ENCODE data around the gene CD37. TPM values are rescaled to one million over a fixed set of nuclear protein-coding genes. Genes with fewer than 3 reads are reported as not detected.
"Not testable (repeated sequence)": the region's sequence is repeated elsewhere in the genome, so short reads cannot be mapped to it uniquely, and the experiment has no call there.

Gene CD37
- total and polyA plus RNA-seq, 2 donors (not counting 1 experiment from before 2014, with no cell fraction given) = 1,998 to 2,188 TPM

DNA sequence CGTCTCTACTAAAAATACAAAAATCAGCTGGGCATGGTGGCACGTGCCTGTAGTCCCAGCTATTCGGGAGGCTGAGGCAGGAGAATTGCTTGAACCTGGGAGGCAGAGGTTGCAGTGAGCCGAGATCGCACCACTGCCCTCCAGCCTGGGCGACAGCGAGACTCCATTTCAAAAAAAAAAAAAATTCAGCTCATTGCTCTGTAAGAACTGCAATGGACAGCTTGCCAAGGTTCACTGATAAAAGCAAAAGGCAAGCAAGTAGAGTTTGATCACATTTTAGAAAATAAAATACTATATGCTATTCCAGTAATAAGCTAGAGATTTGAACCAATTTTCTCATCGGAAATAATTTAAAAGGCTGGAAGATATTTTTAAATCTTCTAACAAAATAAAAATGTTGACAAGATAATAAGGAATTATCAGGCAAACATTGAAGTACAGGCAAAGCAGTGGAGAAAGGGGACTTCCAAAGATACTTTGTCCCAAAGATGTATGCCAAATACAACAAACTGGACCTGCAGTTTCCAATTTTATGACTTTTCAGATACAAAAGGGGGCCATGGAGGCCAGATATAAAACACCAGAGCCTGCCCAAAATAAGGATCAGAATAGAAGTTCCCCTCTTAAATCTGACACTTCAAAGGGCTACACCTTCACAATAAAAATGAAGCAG lies 39.9 kb upstream of the CD37 start:
- DNase-seq (no peak), ATAC-seq (ENCODE audit: low read depth) (no peak)
- Histone ChIP-seq H3K27me3 (replicated peaks in 1 of 4; ENCODE audit: control extremely low read depth in 1 of 4, control insufficient read depth in 3 of 4, insufficient read depth in 4 of 4, low read length in 3 of 4) (no peaks in the 10 kb centered on the region), H3K9me3 (ENCODE audit: control extremely low read depth in 1 of 3, control insufficient read depth in 2 of 3, insufficient read depth in 1 of 3, low read length in 2 of 3) (peaks cover 0 to 3% (median 0%) of the 10 kb centered on the region in 3 donors), H4K20me1 (ENCODE audit: control insufficient read depth, insufficient read depth, low read length, poor library complexity, severe bottlenecking) (no peaks in the 10 kb centered on the region), H3K79me2 (ENCODE audit: control insufficient read depth, insufficient read depth, low read length) (no peaks in the 10 kb centered on the region), H3K4me3 (ENCODE audit: control extremely low read depth in 1 of 5, extremely low read depth in 1 of 5, insufficient read depth in 1 of 5, low read depth in 2 of 5, low read length in 4 of 5) (no peak overlapping the region), H2AFZ (ENCODE audit: insufficient read depth, low read depth, low read length, poor library complexity, severe bottlenecking) (no peak overlapping the region), H3K4me1 (ENCODE audit: control insufficient read depth in 2 of 2, insufficient read depth in 2 of 2, low read length in 2 of 2) (no peaks in the 10 kb centered on the region), H3K4me2 (replicated peaks; ENCODE audit: low read depth, low read length, poor library complexity, severe bottlenecking) (no peak overlapping the region), H3K9ac (ENCODE audit: low read length) (no peak overlapping the region), H3K36me3 (replicated peaks in 1 of 2; ENCODE audit: control extremely low read depth in 1 of 2, control insufficient read depth in 1 of 2, extremely low read depth in 1 of 2, insufficient read depth in 2 of 2, low read length in 1 of 2) (peaks cover 0 to 3% of the 10 kb centered on the region in 2 experiments), H3K27ac (ENCODE audit: low read length in 2 of 2) (no peak overlapping the region)
- intact Hi-C loops (cut with micrococcal nuclease) = no loop called here
- ChIA-PET POLR2A (no interaction called here), CTCF (interaction anchor here (1.2 kb wide), 1 partner anchor 175 kb away, joined by 3 read pairs; no protein-coding TSS in a partner anchor)
- H3K27me3 Mint-ChIP-seq = no peaks in the 10 kb centered on the region
- no peak overlapping the region for H3K27ac Mint-ChIP-seq
- no peaks in the 10 kb centered on the region for H3K9me3 Mint-ChIP-seq (ENCODE audit: insufficient read depth)
- WGBS (ENCODE audit: insufficient coverage) = 100% methylated on average over 4 of the region's 8 CpGs
- TF ChIP-seq EZH2 (IDR thresholded peaks at IDR 0.05; ENCODE audit: borderline replicate concordance, insufficient read depth, low read depth, low read length, poor library complexity, severe bottlenecking) (no peak), CTCF (IDR thresholded peaks at IDR 0.05) (no peak)
- no peak overlapping the region for H3K4me3 Mint-ChIP-seq
- peaks cover 1% of the 10 kb centered on the region for H3K4me1 Mint-ChIP-seq

DNA sequence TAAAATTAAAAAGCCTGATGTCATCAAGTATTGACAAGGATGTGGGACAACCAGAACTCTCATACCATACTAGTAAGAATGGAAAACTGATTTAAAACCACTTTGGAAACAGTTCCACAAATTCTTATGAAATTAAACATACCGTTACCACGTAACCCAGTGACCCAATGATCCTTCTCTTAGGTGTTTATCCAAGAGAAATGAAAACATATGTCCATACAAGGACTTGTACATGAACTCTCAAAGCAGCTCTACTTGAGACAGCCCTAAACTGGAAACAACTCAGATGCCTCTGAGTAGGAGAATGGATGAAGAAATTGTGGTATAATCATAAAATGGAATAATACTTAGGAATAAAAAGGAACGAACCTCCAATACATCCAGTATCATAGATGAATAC lies 37.8 kb upstream of the CD37 start:
- no peak for TF ChIP-seq EZH2 (IDR thresholded peaks at IDR 0.05; ENCODE audit: borderline replicate concordance, insufficient read depth, low read depth, low read length, poor library complexity, severe bottlenecking)
- no peak for TF ChIP-seq CTCF (IDR thresholded peaks at IDR 0.05)
- Histone ChIP-seq H2AFZ (ENCODE audit: insufficient read depth, low read depth, low read length, poor library complexity, severe bottlenecking) (no peak overlapping the region), H3K79me2 (ENCODE audit: control insufficient read depth, insufficient read depth, low read length) (peaks cover 9% of the 10 kb centered on the region), H3K27ac (ENCODE audit: low read length in 2 of 2) (no peak overlapping the region), H4K20me1 (ENCODE audit: control insufficient read depth, insufficient read depth, low read length, poor library complexity, severe bottlenecking) (no peaks in the 10 kb centered on the region), H3K4me1 (ENCODE audit: control insufficient read depth in 2 of 2, insufficient read depth in 2 of 2, low read length in 2 of 2) (peaks cover 10 to 14% of the 10 kb centered on the region in 2 donors), H3K9me3 (ENCODE audit: control extremely low read depth in 1 of 3, control insufficient read depth in 2 of 3, insufficient read depth in 1 of 3, low read length in 2 of 3) (peaks cover 0 to 10% (median 0%) of the 10 kb centered on the region in 3 donors), H3K27me3 (replicated peaks in 1 of 4; ENCODE audit: control extremely low read depth in 1 of 4, control insufficient read depth in 3 of 4, insufficient read depth in 4 of 4, low read length in 3 of 4) (no peaks in the 10 kb centered on the region), H3K36me3 (replicated peaks in 1 of 2; ENCODE audit: control extremely low read depth in 1 of 2, control insufficient read depth in 1 of 2, extremely low read depth in 1 of 2, insufficient read depth in 2 of 2, low read length in 1 of 2) (peaks cover 0 to 3% of the 10 kb centered on the region in 2 experiments), H3K4me2 (replicated peaks; ENCODE audit: low read depth, low read length, poor library complexity, severe bottlenecking) (no peak overlapping the region), H3K4me3 (ENCODE audit: control extremely low read depth in 1 of 5, extremely low read depth in 1 of 5, insufficient read depth in 1 of 5, low read depth in 2 of 5, low read length in 4 of 5) (no peak overlapping the region), H3K9ac (ENCODE audit: low read length) (no peak overlapping the region)
- CTCF ChIA-PET = interaction anchor here (1.2 to 2.3 kb wide), 2 partner anchors 70 to 176 kb away, joined by 3 to 9 read pairs; partner anchors contain the start of gene FLT3LG
- Mint-ChIP-seq H3K4me1 (peaks cover 17% of the 10 kb centered on the region), H3K4me3 (no peak overlapping the region), H3K27ac (no peak overlapping the region), H3K27me3 (no peaks in the 10 kb centered on the region), H3K9me3 (ENCODE audit: insufficient read depth) (no peaks in the 10 kb centered on the region)
- intact Hi-C loops (cut with micrococcal nuclease) = no loop called here
- ATAC-seq (ENCODE audit: low read depth) (no peak), DNase-seq (no peak)
- WGBS (ENCODE audit: insufficient coverage) = 100% methylated on average over 2 of the region's 3 CpGs
- POLR2A ChIA-PET = no interaction called here

- intact Hi-C loops (cut with micrococcal nuclease); H3K27me3 Mint-ChIP-seq; H3K36me3 ChIP-seq (replicated peaks in 1 of 2; ENCODE audit: control extremely low read depth in 1 of 2, control insufficient read depth in 1 of 2, extremely low read depth in 1 of 2, insufficient read depth in 2 of 2, low read length in 1 of 2); H2AFZ ChIP-seq (ENCODE audit: insufficient read depth, low read depth, low read length, poor library complexity, severe bottlenecking); ATAC-seq (ENCODE audit: low read depth); H3K4me2 ChIP-seq (replicated peaks; ENCODE audit: low read depth, low read length, poor library complexity, severe bottlenecking); H3K4me3 ChIP-seq (ENCODE audit: control extremely low read depth in 1 of 5, extremely low read depth in 1 of 5, insufficient read depth in 1 of 5, low read depth in 2 of 5, low read length in 4 of 5); H3K9ac ChIP-seq (ENCODE audit: low read length); H3K27me3 ChIP-seq (replicated peaks in 1 of 4; ENCODE audit: control extremely low read depth in 1 of 4, control insufficient read depth in 3 of 4, insufficient read depth in 4 of 4, low read length in 3 of 4); H3K4me3 Mint-ChIP-seq; H3K9me3 Mint-ChIP-seq (ENCODE audit: insufficient read depth); H4K20me1 ChIP-seq (ENCODE audit: control insufficient read depth, insufficient read depth, low read length, poor library complexity, severe bottlenecking); H3K27ac Mint-ChIP-seq; H3K27ac ChIP-seq (ENCODE audit: low read length in 2 of 2); DNase-seq; POLR2A ChIA-PET: not testable (repeated sequence)
- peaks cover 22% of the 10 kb centered on the region for H3K4me1 Mint-ChIP-seq
- WGBS (ENCODE audit: insufficient coverage) = 86% methylated on average over 1 of the region's 3 CpGs
- peaks cover 3 to 16% (median 4%) of the 10 kb centered on the region in 3 donors for H3K9me3 ChIP-seq (ENCODE audit: control extremely low read depth in 1 of 3, control insufficient read depth in 2 of 3, insufficient read depth in 1 of 3, low read length in 2 of 3)
- H3K4me1 ChIP-seq (ENCODE audit: control insufficient read depth in 2 of 2, insufficient read depth in 2 of 2, low read length in 2 of 2) = peaks cover 10 to 14% of the 10 kb centered on the region in 2 donors
- CTCF ChIA-PET = interaction anchor here (0.7 to 4.7 kb wide), 7 partner anchors 17 to 250 kb away, joined by 3 to 51 read pairs (median 4); partner anchors contain the start of gene SLC6A16
- H3K79me2 ChIP-seq (ENCODE audit: control insufficient read depth, insufficient read depth, low read length) = peaks cover 14% of the 10 kb centered on the region
Measured at GRCh38 chr19:49298653-49299052, 36.6 kb upstream of the CD37 start.
